Vagina (tissue), 2 donors: Measurements from ENCODE around the gene TIMM10B. TPM values are rescaled to one million over a fixed set of nuclear protein-coding genes. Genes with fewer than 3 reads are reported as not detected.

Source experiments
- DNase-seq, 2 donors: peaks; one replicate each; pipeline ENCODE4 v3.0.0-alpha.2; 2017; ENCODE audit errors: extremely low spot score in 2 of 2
- H3K27ac ChIP-seq: fragments of 200-600 bp; sonication (generic); one replicate; pipeline ENCODE4 v1.5.1; 2019
- H3K27me3 ChIP-seq: fragments of 200-600 bp; sonication (generic); one replicate; pipeline ENCODE4 v1.5.1; 2019
- H3K36me3 ChIP-seq, 2 donors: fragments of 200-600 bp; sonication (generic); one replicate each; pipeline ENCODE4 v1.5.1; 2017 to 2019
- H3K4me1 ChIP-seq: fragments of 200-600 bp; sonication (generic); one replicate; pipeline ENCODE4 v1.5.1; 2019
- H3K4me3 ChIP-seq, 2 donors: fragments of 200-600 bp; sonication (generic); 1 replicate in 1 of 2; 2 replicates in 1 of 2; pipeline ENCODE4 v1.5.1; 2016 to 2019
- H3K9me3 ChIP-seq: fragments of 200-600 bp; sonication (generic); one replicate; pipeline ENCODE4 v1.5.1; 2019
- CTCF ChIP-seq, 3 experiments: fragments of 450-650 bp in 2 of 3; fragments of 200-600 bp in 1 of 3; sonication (generic) in 1 of 3; IDR thresholded peaks; one replicate each; pipeline ENCODE4 v1.5.1; 2017 to 2019; ENCODE audit warnings: antibody characterized with exemption in 3 of 3, mild to moderate bottlenecking in 2 of 3, moderate library complexity in 2 of 3
- POLR2A ChIP-seq, 2 donors: fragments of 450-650 bp; IDR thresholded peaks; one replicate each; pipeline ENCODE4 v1.6.1; 2017; ENCODE audit warnings: antibody characterized with exemption in 2 of 2, mild to moderate bottlenecking in 2 of 2, moderate library complexity in 2 of 2
- POLR2AphosphoS5 ChIP-seq, 2 donors: sonication (generic); formaldehyde crosslinking; IDR thresholded peaks; one replicate each; pipeline ENCODE4 v1.9.0; 2017; ENCODE audit warnings: antibody characterized with exemption in 2 of 2, mild to moderate bottlenecking in 2 of 2, low read depth in 1 of 2; ENCODE audit not compliant: insufficient read depth in 1 of 2
- intact Hi-C: fragments of 100-400 bp; cut with DNase I; formaldehyde crosslinking; loops from one replicate; pipeline ENCODE4 v1.15.1; 2023
- total RNA-seq: library from RNA; depleted of rRNA; stranded (reverse); fragments of >200 nt; gene quantifications from one replicate; pipeline ENCODE4 v1.2.3, GENCODE V29; 2016

The TIMM10B gene
- total RNA-seq, 1 donor from 2014 or later: 98.7 TPM

DNA sequence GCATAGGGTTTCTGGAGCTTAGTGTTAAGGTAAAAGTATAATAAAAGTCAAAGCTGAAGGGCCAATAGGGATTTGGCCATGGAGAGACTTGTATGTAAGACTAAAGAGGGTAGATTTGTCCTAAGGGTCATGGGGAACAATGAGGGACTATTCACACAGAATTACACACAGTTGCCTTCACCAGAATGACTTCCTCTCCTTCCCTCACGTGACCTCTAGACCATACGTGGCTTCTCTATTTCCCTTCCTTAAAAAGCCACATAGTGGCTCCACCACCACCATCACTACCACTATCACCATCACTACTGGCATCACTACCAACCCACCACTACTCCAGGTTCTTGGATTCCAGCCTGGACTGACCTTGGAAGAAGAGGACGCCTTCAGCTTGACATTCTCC, 43.3 kb upstream of the TIMM10B start:
- Histone ChIP-seq H3K27me3 (no peaks in the 10 kb centered on the region), H3K4me3 (no peak overlapping the region), H3K27ac (no peak overlapping the region), H3K9me3 (no peaks in the 10 kb centered on the region), H3K36me3 (no peaks in the 10 kb centered on the region), H3K4me1 (no peaks in the 10 kb centered on the region)
- DNase-seq: no peak
- TF ChIP-seq POLR2AphosphoS5 (IDR thresholded peaks at IDR 0.05; ENCODE audit: insufficient read depth in 1 of 2, low read depth in 1 of 2) (no peak), CTCF (IDR thresholded peaks at IDR 0.05) (no peak), POLR2A (IDR thresholded peaks at IDR 0.05) (no peak)
- intact Hi-C loops: loop anchor here (10.0 kb wide), 1 partner anchor 67 kb away; no protein-coding TSS in a partner anchor

GRCh38 chr11:6438979-6439571, 42.2 kb upstream of the TIMM10B start:
- no peak for DNase-seq
- Histone ChIP-seq H3K4me1 (no peaks in the 10 kb centered on the region), H3K36me3 (no peaks in the 10 kb centered on the region), H3K27ac (no peak overlapping the region), H3K27me3 (no peaks in the 10 kb centered on the region), H3K4me3 (no peak overlapping the region), H3K9me3 (no peaks in the 10 kb centered on the region)
- intact Hi-C loops: loop anchor here (10.0 kb wide), 1 partner anchor 66 kb away; no protein-coding TSS in a partner anchor
- no peak for TF ChIP-seq POLR2AphosphoS5 (IDR thresholded peaks at IDR 0.05; ENCODE audit: insufficient read depth in 1 of 2, low read depth in 1 of 2)
- TF ChIP-seq CTCF (IDR thresholded peaks at IDR 0.05): peak in 2 of 3 experiments; percentile 14 to 22
- TF ChIP-seq POLR2A (IDR thresholded peaks at IDR 0.05): no peak

GRCh38 chr11:6440906-6441358, 40.4 kb upstream of the TIMM10B start, which contains the start of gene HPX:
TSS of gene HPX (minus strand) at chr11:6440987. CDS start at chr11:6440963, 24 bp downstream.
- intact Hi-C loops: loop anchor here (10.0 kb wide), 1 partner anchor 56 kb away; no protein-coding TSS in a partner anchor
- no peaks in the 10 kb centered on the region for H3K9me3 ChIP-seq

GRCh38 chr11:6442441-6442840, 38.9 kb upstream of the TIMM10B start:
- TF ChIP-seq POLR2AphosphoS5 (IDR thresholded peaks at IDR 0.05; ENCODE audit: insufficient read depth in 1 of 2, low read depth in 1 of 2) (no peak), CTCF (IDR thresholded peaks at IDR 0.05) (no peak), POLR2A (IDR thresholded peaks at IDR 0.05) (no peak)
- Histone ChIP-seq H3K27me3 (no peaks in the 10 kb centered on the region), H3K36me3 (no peaks in the 10 kb centered on the region), H3K4me1 (no peaks in the 10 kb centered on the region), H3K27ac (no peak overlapping the region), H3K9me3 (no peaks in the 10 kb centered on the region), H3K4me3 (no peak overlapping the region)
- intact Hi-C loops: loop anchor here (10.0 kb wide), 1 partner anchor 58 kb away; no protein-coding TSS in a partner anchor
- no peak for DNase-seq

More at GRCh38 chr11:6440906-6441358, 40.4 kb upstream of the TIMM10B start, which contains the start of gene HPX:
- no peaks in the 10 kb centered on the region for H3K4me1 ChIP-seq
- H3K27me3 ChIP-seq: no peaks in the 10 kb centered on the region
- no peaks in the 10 kb centered on the region for H3K36me3 ChIP-seq
- no peak for TF ChIP-seq CTCF (IDR thresholded peaks at IDR 0.05)
- TF ChIP-seq POLR2AphosphoS5 (IDR thresholded peaks at IDR 0.05; ENCODE audit: insufficient read depth in 1 of 2, low read depth in 1 of 2): no peak
- no peak for TF ChIP-seq POLR2A (IDR thresholded peaks at IDR 0.05)
- H3K27ac ChIP-seq: no peak within 1 kb of the TSS
- no peak for DNase-seq
- H3K4me3 ChIP-seq: no peak within 1 kb of the TSS
